Left lung (tissue), 10 donors: ENCODE results near the gene THNSL1. TPM values are rescaled to one million over a fixed set of nuclear protein-coding genes. Genes with fewer than 3 reads are reported as not detected.
"Not testable (repeated sequence)": the region's sequence is repeated elsewhere in the genome, so short reads cannot be mapped to it uniquely, and the experiment has no call there.

ENCODE experiments used
- ATAC-seq: fragments of 200-7000 bp; cut with Tn5 transposase; one replicate; pipeline ENCODE4 v1.9.1; 2020; ENCODE audit warnings: moderate library complexity
- DNase-seq, 4 donors: peaks; one replicate each; pipeline ENCODE4 v3.0.0-alpha.2; 2013 to 2020
- H3K27ac ChIP-seq, 2 donors: fragments of 200-600 bp; sonication (generic) in 1 of 2; one replicate each; pipeline versions ENCODE4 v1.5.0 to v1.8.0; 2020 to 2021
- H3K27me3 ChIP-seq, 2 donors: fragments of 200-600 bp; sonication (generic) in 1 of 2; one replicate each; pipeline versions ENCODE4 v1.5.0 to v1.8.0; 2020 to 2021
- H3K36me3 ChIP-seq, 2 donors: fragments of 200-600 bp; sonication (generic) in 1 of 2; one replicate each; pipeline versions ENCODE4 v1.5.0 to v1.8.0; 2020 to 2021
- H3K4me1 ChIP-seq, 2 donors: fragments of 200-600 bp; one replicate each; pipeline ENCODE4 v1.8.0; 2021
- H3K4me3 ChIP-seq, 2 donors: fragments of 200-600 bp; sonication (generic) in 1 of 2; one replicate each; pipeline versions ENCODE4 v1.5.0 to v1.8.0; 2020 to 2021; ENCODE audit warnings: mild to moderate bottlenecking in 1 of 2
- H3K9me3 ChIP-seq, 2 donors: fragments of 200-600 bp; sonication (generic) in 1 of 2; one replicate each; pipeline versions ENCODE4 v1.5.0 to v1.8.0; 2020 to 2021
- intact Hi-C, 2 donors: fragments of 100-400 bp; cut with DNase I; formaldehyde crosslinking; loops; one replicate each; pipeline versions ENCODE4 v1.11.2 to v1.14.2; 2022
- polyA plus RNA-seq, 6 donors: library from polyadenylated mRNA; unstranded; fragments of 120-200 nt; gene quantifications; one replicate each; pipeline ENCODE4 v1.2.1, GENCODE V29; 2013; ENCODE audit not compliant: insufficient read length in 6 of 6
- total RNA-seq, 2 donors: library from RNA; stranded (reverse); fragmentation: NEBNext Ultra II Directional; extraction: Animal tissue kit (Norgen Biotek cat#: 25700); gene quantifications; one replicate each; pipeline ENCODE4 v1.2.1, GENCODE V29; 2021
- TF ChIP-seq, protein P1 (sequence below), 2 donors: fragments of 200-600 bp; sonication (generic) in 1 of 2; IDR thresholded peaks; one replicate each; pipeline versions ENCODE4 v1.5.0 to v1.8.0; 2021; ENCODE audit warnings: antibody characterized with exemption in 2 of 2
- donor health status: DM: no; HTN: yes; CAD: no.
- donor health status: DM: no; HTN: no; CAD: no.

THNSL1 gene
- total and polyA plus RNA-seq, 8 donors, result 3.9 to 13.6 (median 11.8) TPM

GRCh38 chr10:24995072-24995471 is 21.3 kb upstream of the THNSL1 start:
- DNase-seq, result no peak
- H3K4me1 ChIP-seq, result no peaks in the 10 kb centered on the region
- intact Hi-C loops, result no loop called here
- H3K9me3 ChIP-seq, result peaks cover 0 to 1% of the 10 kb centered on the region in 2 donors
- H3K36me3 ChIP-seq, result no peaks in the 10 kb centered on the region
- ATAC-seq, result no peak
- H3K27ac ChIP-seq, result no peak overlapping the region
- no peak overlapping the region for H3K4me3 ChIP-seq
- no peaks in the 10 kb centered on the region for H3K27me3 ChIP-seq
- TF ChIP-seq, protein P1, sequence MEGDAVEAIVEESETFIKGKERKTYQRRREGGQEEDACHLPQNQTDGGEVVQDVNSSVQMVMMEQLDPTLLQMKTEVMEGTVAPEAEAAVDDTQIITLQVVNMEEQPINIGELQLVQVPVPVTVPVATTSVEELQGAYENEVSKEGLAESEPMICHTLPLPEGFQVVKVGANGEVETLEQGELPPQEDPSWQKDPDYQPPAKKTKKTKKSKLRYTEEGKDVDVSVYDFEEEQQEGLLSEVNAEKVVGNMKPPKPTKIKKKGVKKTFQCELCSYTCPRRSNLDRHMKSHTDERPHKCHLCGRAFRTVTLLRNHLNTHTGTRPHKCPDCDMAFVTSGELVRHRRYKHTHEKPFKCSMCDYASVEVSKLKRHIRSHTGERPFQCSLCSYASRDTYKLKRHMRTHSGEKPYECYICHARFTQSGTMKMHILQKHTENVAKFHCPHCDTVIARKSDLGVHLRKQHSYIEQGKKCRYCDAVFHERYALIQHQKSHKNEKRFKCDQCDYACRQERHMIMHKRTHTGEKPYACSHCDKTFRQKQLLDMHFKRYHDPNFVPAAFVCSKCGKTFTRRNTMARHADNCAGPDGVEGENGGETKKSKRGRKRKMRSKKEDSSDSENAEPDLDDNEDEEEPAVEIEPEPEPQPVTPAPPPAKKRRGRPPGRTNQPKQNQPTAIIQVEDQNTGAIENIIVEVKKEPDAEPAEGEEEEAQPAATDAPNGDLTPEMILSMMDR (IDR thresholded peaks at IDR 0.05), result no peak

GRCh38 chr10:24998044-24998443 is 18.4 kb upstream of the THNSL1 start:
- H3K4me3 ChIP-seq, result no peak overlapping the region
- H3K27me3 ChIP-seq, result no peaks in the 10 kb centered on the region
- ATAC-seq (no peak), DNase-seq (no peak)
- H3K36me3 ChIP-seq, result no peaks in the 10 kb centered on the region
- TF ChIP-seq, protein P1 (IDR thresholded peaks at IDR 0.05), result no peak
- no peak overlapping the region for H3K27ac ChIP-seq
- peaks cover 0 to 5% of the 10 kb centered on the region in 2 donors for H3K9me3 ChIP-seq
- intact Hi-C loops, result no loop called here
- no peaks in the 10 kb centered on the region for H3K4me1 ChIP-seq

DNA sequence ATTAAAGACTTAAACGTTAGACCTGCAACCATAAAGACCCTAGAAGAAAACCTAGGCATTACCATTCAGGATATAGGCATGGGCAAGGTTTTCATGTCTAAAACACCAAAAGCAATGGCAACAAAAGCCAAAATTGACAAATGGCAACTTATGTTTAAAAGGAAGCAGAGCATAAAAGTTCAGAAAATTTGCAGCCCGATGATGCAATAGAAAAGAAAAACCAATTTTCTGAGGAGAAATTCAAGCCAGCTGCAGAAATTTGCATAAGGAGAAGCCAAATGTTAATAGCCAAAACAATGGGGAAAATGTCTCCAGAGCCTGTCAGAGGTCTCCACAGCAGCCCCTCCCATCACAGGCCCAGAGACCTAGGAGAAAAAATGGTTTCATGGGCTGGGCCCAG is 4.8 kb upstream of the THNSL1 start:
- intact Hi-C loops, H3K27me3 ChIP-seq, H3K27ac ChIP-seq, H3K36me3 ChIP-seq, H3K9me3 ChIP-seq, H3K4me3 ChIP-seq, ATAC-seq, DNase-seq, H3K4me1 ChIP-seq: not testable (repeated sequence)

DNA sequence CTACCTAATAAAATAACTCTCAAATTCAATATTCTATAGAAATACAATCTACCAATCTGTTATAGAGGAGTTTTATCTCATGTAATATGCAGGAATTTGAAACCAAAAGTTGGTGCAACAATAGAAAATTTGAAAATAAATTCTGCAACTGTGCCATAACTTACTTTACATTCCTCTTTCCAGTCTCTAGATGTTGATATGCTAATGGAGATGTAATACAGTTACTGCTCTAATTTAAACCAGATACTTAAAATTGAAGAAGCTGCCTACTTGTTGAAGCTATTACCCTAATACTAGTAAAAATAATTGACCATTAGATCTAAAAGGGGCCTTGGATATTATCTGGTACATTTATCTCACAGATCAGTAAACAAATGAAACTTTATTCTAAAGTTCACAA is 1.8 kb upstream of the THNSL1 start:
- no peak for ATAC-seq
- Histone ChIP-seq H3K4me3 (no peak overlapping the region), H3K36me3 (no peaks in the 10 kb centered on the region), H3K27ac (no peak overlapping the region), H3K4me1 (peaks cover 8 to 18% of the 10 kb centered on the region in 2 donors), H3K9me3 (no peaks in the 10 kb centered on the region), H3K27me3 (no peaks in the 10 kb centered on the region)
- no peak for DNase-seq
- TF ChIP-seq, protein P1 (IDR thresholded peaks at IDR 0.05), result no peak
- intact Hi-C loops, result no loop called here

- DNase-seq, result peak; percentile 88 to 96 (median 94)
- H3K4me3 ChIP-seq, result peak within 1 kb of the TSS; percentile 67 to 84
- H3K27ac ChIP-seq, result peak within 1 kb of the TSS; percentile 91 to 93
- H3K9me3 ChIP-seq, result no peaks in the 10 kb centered on the region
- TF ChIP-seq, protein P1 (IDR thresholded peaks at IDR 0.05), result no peak
- peak; percentile 55 for ATAC-seq
- no peaks in the 10 kb centered on the region for H3K36me3 ChIP-seq
- intact Hi-C loops, result no loop called here
- peaks cover 8 to 18% of the 10 kb centered on the region in 2 donors for H3K4me1 ChIP-seq
- H3K27me3 ChIP-seq, result no peaks in the 10 kb centered on the region
Observed at GRCh38 chr10:25015828-25016375, 510 bp upstream of the THNSL1 start, which contains the start of gene ENKUR. Gene ENKUR (minus strand): TSS chr10:25016158. CDS start chr10:25015936, 222 bp downstream.

GRCh38 chr10:25017154-25017590 is 760 bp downstream of the THNSL1 start:
- H3K9me3 ChIP-seq, result no peaks in the 10 kb centered on the region
- intact Hi-C loops, result no loop called here
- H3K4me3 ChIP-seq, result peak overlapping the region; percentile 67 to 84
- TF ChIP-seq, protein P1 (IDR thresholded peaks at IDR 0.05), result no peak
- peak in 1 of 4 donors; percentile 41 for DNase-seq
- H3K27me3 ChIP-seq, result no peaks in the 10 kb centered on the region
- peaks cover 8 to 18% of the 10 kb centered on the region in 2 donors for H3K4me1 ChIP-seq
- ATAC-seq, result peak; percentile 20
- peak overlapping the region; percentile 91 to 93 for H3K27ac ChIP-seq
- no peaks in the 10 kb centered on the region for H3K36me3 ChIP-seq
